ENCODE results near the gene SREBF2.

The SREBF2 gene

GRCh38 chr22:41876675-41877074, 43.8 kb downstream of the SREBF2 start:
- no peak for DNase-seq

GRCh38 chr22:41880653-41881052, 47.7 kb downstream of the SREBF2 start:
- no peak for DNase-seq

GRCh38 chr22:41883400-41883799, 50.5 kb downstream of the SREBF2 start:
- no peak for DNase-seq

- no peak for DNase-seq
Measured at GRCh38 chr22:41885116-41885515, 52.2 kb downstream of the SREBF2 start.

GRCh38 chr22:41885516-41885915, 52.6 kb downstream of the SREBF2 start:
- no peak for DNase-seq

GRCh38 chr22:41888627-41889200, 55.8 kb downstream of the SREBF2 start:
- no peak for DNase-seq

DNA sequence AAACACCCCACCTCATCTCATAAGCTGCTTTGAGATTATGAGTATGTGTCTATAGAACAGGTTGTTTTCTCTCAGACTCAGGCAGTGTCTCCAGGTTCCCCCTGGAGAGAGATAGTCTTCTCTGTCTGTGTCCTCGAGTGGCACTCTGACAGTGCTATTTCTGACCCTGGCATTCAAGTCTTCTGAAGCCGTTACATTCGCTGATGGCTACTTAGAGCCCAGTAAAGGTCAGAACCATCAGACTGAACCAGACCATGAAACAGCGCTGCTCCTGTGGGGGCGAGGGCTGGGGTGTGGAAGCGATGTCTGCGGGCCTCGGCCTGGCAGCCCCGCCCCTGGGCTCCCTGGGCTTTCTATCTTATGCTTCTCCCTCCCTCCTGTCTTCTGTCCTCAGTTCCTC, 58.5 kb downstream of the SREBF2 start:
- DNase-seq: no peak

GRCh38 chr22:41892721-41893120, 59.8 kb downstream of the SREBF2 start:
- DNase-seq: no peak

GRCh38 chr22:41893591-41894375, 60.9 kb downstream of the SREBF2 start:
- DNase-seq: no peak

GRCh38 chr22:41898645-41899044, 65.7 kb downstream of the SREBF2 start:
- DNase-seq: no peak

GRCh38 chr22:41899110-41899509, 66.2 kb downstream of the SREBF2 start:
- no peak for DNase-seq

DNA sequence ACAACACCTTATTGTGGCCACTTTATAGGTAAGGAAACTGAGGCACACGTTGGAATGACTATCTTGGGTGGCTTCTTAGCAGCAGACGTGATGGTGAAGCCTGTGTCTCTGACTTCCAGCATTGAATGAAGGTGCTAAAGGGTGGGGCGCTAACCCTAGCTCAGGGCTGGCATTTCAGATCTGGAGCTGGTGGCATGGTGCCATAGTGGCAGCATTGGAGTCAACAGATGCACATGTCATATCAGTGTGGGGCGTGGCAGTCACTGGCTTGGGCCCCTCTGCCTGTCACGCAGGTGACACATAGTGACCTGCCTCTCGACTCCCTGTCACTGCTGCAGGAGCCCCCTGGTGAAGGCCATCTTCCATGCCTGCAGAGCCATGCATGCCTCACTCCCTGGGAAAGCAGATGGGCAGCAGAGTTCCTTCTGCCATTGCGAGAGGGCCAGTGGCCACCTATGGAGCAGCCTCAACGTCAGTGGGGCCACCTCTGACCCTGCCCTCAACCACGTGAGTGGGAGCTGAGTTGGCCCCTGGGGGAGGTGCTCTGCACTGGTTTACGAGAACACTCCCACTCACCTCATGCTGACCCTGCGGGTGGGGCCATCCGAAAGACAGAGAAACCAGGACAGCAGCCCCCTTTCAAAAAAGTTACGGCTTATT, 67.2 kb downstream of the SREBF2 start:
- DNase-seq: no peak

GRCh38 chr22:41900652-41901312, 67.9 kb downstream of the SREBF2 start:
- DNase-seq: no peak

- no peak for DNase-seq
Measured at GRCh38 chr22:41902016-41902415, 69.1 kb downstream of the SREBF2 start.

- DNase-seq: no peak
Measured at GRCh38 chr22:41902932-41903421, 70.1 kb downstream of the SREBF2 start.

DNA sequence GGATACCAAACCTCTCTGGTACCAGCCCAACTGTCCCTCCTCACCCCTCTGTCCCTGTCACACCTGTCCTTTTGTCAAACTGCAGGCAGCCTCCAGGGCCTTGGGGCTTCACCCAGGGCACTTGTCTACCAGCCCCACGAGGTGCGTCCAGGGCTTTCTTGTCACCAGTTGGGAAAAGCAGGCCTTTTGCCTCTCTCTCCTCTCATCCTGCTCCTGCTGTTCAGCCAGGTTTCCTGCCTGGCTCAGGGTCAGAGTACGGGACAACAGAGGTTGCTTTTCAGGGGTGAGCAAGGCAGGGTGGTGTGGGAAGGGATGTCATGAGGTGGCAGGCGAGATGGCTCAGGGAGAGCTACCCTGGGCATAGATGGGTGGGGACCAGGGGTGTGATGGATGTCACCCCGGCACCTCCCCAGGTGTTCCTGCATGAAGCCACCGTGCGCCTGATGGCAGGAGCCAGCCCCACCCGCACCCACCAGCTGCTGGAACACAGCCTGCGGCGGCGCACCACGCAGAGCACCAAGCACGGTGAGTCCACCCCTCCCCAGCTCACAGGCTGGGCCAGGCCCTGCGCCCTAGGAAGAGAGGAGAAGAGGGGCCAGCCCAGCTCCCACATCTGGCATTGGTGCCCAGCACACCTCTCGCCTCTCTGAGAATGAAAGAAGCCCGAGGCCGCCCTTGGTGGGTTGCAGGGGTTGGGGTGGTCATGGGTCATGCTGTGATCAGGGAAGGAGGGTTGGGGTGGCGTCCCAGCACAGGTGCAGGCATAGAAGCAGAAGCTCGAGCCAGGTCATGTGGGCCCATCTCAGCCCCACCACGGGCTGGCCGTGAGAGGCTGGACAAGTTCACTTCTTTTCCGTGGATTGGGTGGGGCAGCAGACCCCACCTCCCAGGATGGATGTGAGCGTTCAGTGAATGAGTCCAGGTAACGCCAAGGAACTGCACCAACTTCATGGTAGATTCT, 71.8 kb downstream of the SREBF2 start:
- DNase-seq: no peak

GRCh38 chr22:41905411-41906202, 72.7 kb downstream of the SREBF2 start:
- DNase-seq: no peak

GRCh38 chr22:41906822-41907221, 73.9 kb downstream of the SREBF2 start:
- DNase-seq: no peak

DNA sequence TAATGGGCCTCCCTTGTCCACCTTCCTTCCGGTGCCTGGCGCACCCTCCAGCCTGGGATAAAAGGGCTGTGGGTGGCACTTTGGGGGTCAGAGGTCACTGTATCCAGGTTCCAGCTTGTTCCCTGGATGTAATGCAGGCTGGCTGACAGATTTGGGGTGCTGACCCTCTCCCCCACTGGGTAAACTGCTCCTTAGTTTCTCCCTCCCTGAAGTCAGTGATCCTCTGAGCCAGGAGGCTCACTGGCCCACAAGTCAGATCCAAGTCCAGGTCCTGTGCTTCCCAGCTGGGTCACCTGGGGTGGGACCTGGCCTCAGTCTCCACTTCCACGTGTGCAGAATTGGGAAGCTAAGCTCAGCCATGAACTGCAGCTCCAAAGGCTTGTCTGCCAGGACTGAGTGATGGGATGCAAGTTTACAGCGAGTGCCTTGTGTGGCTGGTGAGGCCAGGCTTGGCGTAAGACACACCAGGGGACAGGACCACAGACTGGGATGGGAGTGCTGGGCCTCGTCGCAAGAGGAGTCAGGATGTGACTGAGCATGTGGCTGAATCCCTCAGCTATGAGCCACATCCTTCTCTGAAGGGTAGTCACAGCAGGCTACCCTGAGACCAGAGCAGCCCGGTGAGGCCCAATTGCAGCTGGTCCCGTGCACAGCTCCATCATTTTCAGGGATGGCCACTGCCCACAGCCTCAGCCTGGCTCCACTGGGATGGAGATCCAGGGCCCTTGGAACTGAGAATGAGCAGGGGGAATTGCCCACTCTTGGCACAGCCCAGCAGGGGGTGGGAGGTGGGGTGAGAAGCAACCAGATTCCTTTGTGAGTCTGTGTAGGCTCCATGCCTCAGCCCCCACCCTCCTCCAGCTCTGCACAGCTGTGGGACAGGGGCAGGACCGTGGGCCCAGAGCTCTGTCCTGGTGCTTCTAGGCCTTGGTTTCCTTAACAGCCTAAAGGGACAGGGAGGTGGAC, 74.8 kb downstream of the SREBF2 start:
- no peak for DNase-seq
